IPS-20b (cell line): ENCODE results near the gene HRH1.
"Not testable (repeated sequence)": the region's sequence is repeated elsewhere in the genome, so short reads cannot be mapped to it uniquely, and the experiment has no call there.

Experiments used
- H3K27ac ChIP-seq: one replicate; pipeline ENCODE4 v1.5.1; 2013; ENCODE audit warnings: low read length
- H3K27me3 ChIP-seq: 2 replicates; pipeline ENCODE4 v1.6.1; 2013; ENCODE audit warnings: mild to moderate bottlenecking, low read length, inconsistent platforms; ENCODE audit not compliant: insufficient read depth
- H3K36me3 ChIP-seq: 2 replicates; pipeline ENCODE4 v1.6.1; 2013; ENCODE audit warnings: low read depth, mild to moderate bottlenecking, inconsistent platforms, low read length, moderate library complexity; ENCODE audit not compliant: insufficient read depth
- H3K4me1 ChIP-seq: 2 replicates; pipeline ENCODE4 v1.6.1; 2013; ENCODE audit warnings: mild to moderate bottlenecking, control low read depth, inconsistent platforms, low read length, moderate library complexity; ENCODE audit not compliant: insufficient read depth
- H3K4me3 ChIP-seq: 2 replicates; pipeline ENCODE4 v1.5.1; 2013; ENCODE audit warnings: mild to moderate bottlenecking, low read length, inconsistent platforms
- H3K9ac ChIP-seq: 2 replicates; pipeline ENCODE4 v1.6.1; 2013; ENCODE audit warnings: low read depth, mild to moderate bottlenecking, inconsistent platforms, low read length, moderate library complexity
- H3K9me3 ChIP-seq: 2 replicates; pipeline ENCODE4 v1.6.1; 2013; ENCODE audit warnings: mild to moderate bottlenecking, low read depth, low read length, inconsistent platforms; ENCODE audit not compliant: insufficient read depth

The HRH1 gene

GRCh38 chr3:11154036-11154952 is at the start of gene HRH1:
HRH1 (plus strand) TSS chr3:11154493; CDS start chr3:11259038, 104,545 bp downstream.
- H3K4me3 ChIP-seq = peak within 1 kb of the TSS; percentile 63
- H3K36me3 ChIP-seq = no peaks in the 10 kb centered on the region
- H3K4me1 ChIP-seq = no peaks in the 10 kb centered on the region
- H3K9ac ChIP-seq = no peak within 1 kb of the TSS
- H3K27ac ChIP-seq = no peak within 1 kb of the TSS
- H3K27me3 ChIP-seq = peaks cover 85% of the 10 kb centered on the region
- no peaks in the 10 kb centered on the region for H3K9me3 ChIP-seq

DNA sequence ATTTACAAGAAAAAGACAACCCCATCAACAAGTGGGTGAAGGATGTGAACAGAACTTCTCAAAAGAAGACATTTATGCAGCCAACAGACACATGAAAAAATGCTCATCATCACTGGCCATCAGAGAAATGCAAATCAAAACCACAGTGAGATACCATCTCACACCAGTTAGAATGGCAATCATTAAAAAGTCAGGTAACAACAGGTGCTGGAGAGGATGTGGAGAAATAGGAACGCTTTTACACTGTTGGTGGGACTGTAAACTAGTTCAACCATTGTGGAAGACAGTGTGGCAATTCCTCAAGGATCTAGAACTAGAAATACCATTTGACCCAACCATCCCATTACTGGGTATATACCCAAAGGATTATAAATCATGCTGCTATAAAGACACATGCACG is 41.0 kb upstream of the HRH1 start:
- not testable (repeated sequence) for H3K4me3 ChIP-seq, H3K27me3 ChIP-seq, H3K36me3 ChIP-seq, H3K9me3 ChIP-seq, H3K27ac ChIP-seq, H3K4me1 ChIP-seq, H3K9ac ChIP-seq

GRCh38 chr3:11115548-11115947 is 38.7 kb upstream of the HRH1 start:
- H3K4me3 ChIP-seq = no peak overlapping the region
- H3K9me3 ChIP-seq = no peaks in the 10 kb centered on the region
- H3K27ac ChIP-seq = no peak overlapping the region
- H3K4me1 ChIP-seq = no peaks in the 10 kb centered on the region
- no peaks in the 10 kb centered on the region for H3K36me3 ChIP-seq
- no peaks in the 10 kb centered on the region for H3K27me3 ChIP-seq
- no peak overlapping the region for H3K9ac ChIP-seq

- Histone ChIP-seq H3K36me3 (no peaks in the 10 kb centered on the region), H3K27ac (no peak overlapping the region), H3K4me1 (no peaks in the 10 kb centered on the region), H3K9me3 (no peaks in the 10 kb centered on the region), H3K4me3 (no peak overlapping the region), H3K9ac (no peak overlapping the region), H3K27me3 (no peaks in the 10 kb centered on the region)
Measured at GRCh38 chr3:11116336-11117059, 37.8 kb upstream of the HRH1 start.

DNA sequence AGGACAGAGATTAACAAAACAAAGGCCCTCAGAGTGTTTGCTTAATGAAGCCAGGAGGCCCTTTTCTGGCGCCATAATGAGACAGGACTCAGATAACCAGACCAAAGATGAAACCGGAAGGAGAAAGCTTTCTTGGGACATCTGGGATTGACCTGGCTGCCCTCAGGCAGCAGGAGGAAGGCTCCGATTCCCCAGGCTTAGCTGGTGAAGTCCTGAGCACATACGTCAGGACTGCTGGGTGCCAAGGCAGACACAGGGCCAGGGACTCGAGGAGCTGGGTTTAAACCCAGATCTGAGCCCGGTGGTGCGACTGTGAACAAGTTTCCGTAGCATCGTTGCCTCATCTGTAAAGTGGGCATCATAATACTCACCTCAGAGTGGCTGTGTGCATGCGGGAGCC is 36.7 kb upstream of the HRH1 start:
- H3K27ac ChIP-seq = no peak overlapping the region
- no peaks in the 10 kb centered on the region for H3K4me1 ChIP-seq
- H3K9ac ChIP-seq = no peak overlapping the region
- H3K4me3 ChIP-seq = no peak overlapping the region
- H3K27me3 ChIP-seq = no peaks in the 10 kb centered on the region
- H3K9me3 ChIP-seq = peaks cover 3% of the 10 kb centered on the region; the same call in 1 of the 2 replicates
- no peaks in the 10 kb centered on the region for H3K36me3 ChIP-seq

GRCh38 chr3:11118181-11118682 is 36.1 kb upstream of the HRH1 start:
- no peak overlapping the region for H3K4me3 ChIP-seq
- no peak overlapping the region for H3K27ac ChIP-seq
- no peaks in the 10 kb centered on the region for H3K4me1 ChIP-seq
- peaks cover 8% of the 10 kb centered on the region for H3K9me3 ChIP-seq
- no peaks in the 10 kb centered on the region for H3K27me3 ChIP-seq
- H3K9ac ChIP-seq = no peak overlapping the region
- H3K36me3 ChIP-seq = no peaks in the 10 kb centered on the region

GRCh38 chr3:11120091-11120805 is 34.0 kb upstream of the HRH1 start:
- no peak overlapping the region for H3K9ac ChIP-seq
- no peaks in the 10 kb centered on the region for H3K27me3 ChIP-seq
- H3K4me1 ChIP-seq = no peaks in the 10 kb centered on the region
- H3K27ac ChIP-seq = no peak overlapping the region
- H3K9me3 ChIP-seq = peaks cover 11% of the 10 kb centered on the region
- H3K36me3 ChIP-seq = no peaks in the 10 kb centered on the region
- H3K4me3 ChIP-seq = no peak overlapping the region

GRCh38 chr3:11126653-11127052 is 27.6 kb upstream of the HRH1 start:
- no peak overlapping the region for H3K27ac ChIP-seq
- H3K4me3 ChIP-seq = no peak overlapping the region
- no peaks in the 10 kb centered on the region for H3K27me3 ChIP-seq
- H3K9me3 ChIP-seq = peaks cover 11% of the 10 kb centered on the region
- H3K36me3 ChIP-seq = no peaks in the 10 kb centered on the region
- H3K4me1 ChIP-seq = no peaks in the 10 kb centered on the region
- no peak overlapping the region for H3K9ac ChIP-seq

DNA sequence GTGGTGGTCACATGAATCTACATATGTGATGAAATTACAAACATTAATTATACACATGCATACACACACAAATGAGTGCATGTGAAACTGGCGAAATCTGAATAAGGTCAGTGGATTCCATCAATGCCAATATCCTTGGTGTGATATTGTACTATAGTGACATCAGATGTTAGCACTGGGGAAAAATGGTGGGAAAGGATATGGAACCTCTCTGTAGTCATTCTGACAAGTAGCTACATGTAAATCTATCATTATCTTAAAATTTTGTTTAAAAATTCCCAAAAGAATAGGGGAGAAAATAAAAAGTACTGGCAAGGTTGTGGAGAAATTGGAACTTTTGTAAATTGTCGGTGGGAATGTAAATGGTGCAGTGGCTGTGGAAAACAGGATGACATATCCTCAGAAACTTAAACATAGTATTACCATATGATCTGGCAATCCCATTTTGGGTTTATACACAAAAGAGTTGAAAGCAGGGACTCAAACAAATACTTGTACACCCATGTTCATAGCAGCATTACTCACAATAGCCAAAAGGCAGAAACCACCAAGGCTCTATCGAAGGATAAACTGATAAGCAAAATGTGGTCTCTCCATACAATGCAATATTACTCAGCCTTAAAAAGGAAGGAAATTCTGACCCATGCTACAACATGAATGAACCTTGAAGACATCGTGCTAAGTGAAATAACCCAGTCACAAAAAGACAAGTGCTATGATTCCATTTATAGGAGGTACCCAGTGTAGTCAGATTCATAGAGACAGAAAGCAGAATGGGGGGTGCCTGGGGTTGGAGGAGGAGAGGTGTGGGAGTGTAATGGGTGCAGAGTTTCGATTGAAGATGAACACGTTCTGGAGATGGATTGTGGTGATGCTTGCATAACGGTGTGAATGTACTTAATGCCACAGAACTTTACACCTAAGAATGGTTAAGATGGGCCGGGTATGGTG is 25.3 kb upstream of the HRH1 start:
- no peak overlapping the region for H3K27ac ChIP-seq
- no peaks in the 10 kb centered on the region for H3K36me3 ChIP-seq
- no peaks in the 10 kb centered on the region for H3K9me3 ChIP-seq
- no peak overlapping the region for H3K4me3 ChIP-seq
- no peaks in the 10 kb centered on the region for H3K4me1 ChIP-seq
- no peaks in the 10 kb centered on the region for H3K27me3 ChIP-seq
- H3K9ac ChIP-seq = no peak overlapping the region

GRCh38 chr3:11130385-11130784 is 23.9 kb upstream of the HRH1 start:
- Histone ChIP-seq H3K36me3 (no peaks in the 10 kb centered on the region), H3K27ac (no peak overlapping the region), H3K4me1 (no peaks in the 10 kb centered on the region), H3K9me3 (no peaks in the 10 kb centered on the region), H3K27me3 (no peaks in the 10 kb centered on the region), H3K9ac (no peak overlapping the region), H3K4me3 (no peak overlapping the region)

DNA sequence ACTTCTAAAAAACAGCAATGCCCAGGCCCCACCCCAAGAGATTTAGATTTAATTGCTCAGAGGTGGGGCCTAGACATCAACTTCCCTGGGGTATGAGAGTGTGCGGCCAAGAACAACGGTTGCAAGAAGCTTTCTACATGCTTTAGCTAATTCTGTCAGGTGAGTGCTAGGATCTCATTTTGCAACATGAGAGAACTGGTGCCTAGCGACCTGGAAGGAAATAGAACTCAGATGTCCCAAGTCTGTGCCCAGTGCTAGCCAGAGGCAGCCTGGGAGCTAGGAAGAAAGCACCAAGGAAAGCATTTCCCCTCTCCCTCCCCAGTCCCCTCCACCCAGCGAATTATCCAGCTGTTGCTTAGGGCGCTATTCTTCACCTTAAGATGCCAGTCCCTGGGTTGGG is 22.9 kb upstream of the HRH1 start:
- H3K9me3 ChIP-seq = no peaks in the 10 kb centered on the region
- no peak overlapping the region for H3K4me3 ChIP-seq
- no peaks in the 10 kb centered on the region for H3K4me1 ChIP-seq
- H3K27me3 ChIP-seq = no peaks in the 10 kb centered on the region; the same call in 1 of the 2 replicates
- H3K36me3 ChIP-seq = no peaks in the 10 kb centered on the region
- no peak overlapping the region for H3K27ac ChIP-seq
- no peak overlapping the region for H3K9ac ChIP-seq
